ELF-1 (cell line): ENCODE data around the gene BRD9.
"Not testable (repeated sequence)": the region's sequence is repeated elsewhere in the genome, so short reads cannot be mapped to it uniquely, and the experiment has no call there.

Experiments
- DNase-seq: peaks from one replicate; pipeline ENCODE4 v3.0.0-alpha.2; 2016; ENCODE audit warnings: low read depth, low spot score

Gene BRD9

GRCh38 chr5:859798-860296 lies 32.8 kb downstream of the BRD9 start:
- DNase-seq, result no peak

GRCh38 chr5:859391-859790 lies 33.2 kb downstream of the BRD9 start:
- no peak for DNase-seq

DNA sequence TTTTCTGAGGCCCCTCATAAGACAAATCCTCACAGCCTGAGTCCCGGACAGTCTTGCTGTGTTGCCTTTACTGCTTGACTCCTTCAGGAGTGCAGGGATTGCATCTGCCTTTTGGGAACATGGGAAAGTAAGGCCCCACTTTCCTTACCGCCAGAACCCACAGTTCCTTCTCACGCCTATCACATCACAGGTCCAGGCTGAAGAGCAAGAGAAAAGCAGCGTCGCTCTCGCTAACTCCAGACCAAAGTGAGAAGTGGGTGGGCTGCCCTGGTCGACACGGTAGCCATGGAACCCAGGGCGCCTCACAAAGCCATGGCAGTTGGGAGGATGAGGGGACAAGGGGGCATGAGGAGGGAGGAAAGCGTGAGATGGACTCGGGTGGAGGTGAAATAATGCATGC lies 33.9 kb downstream of the BRD9 start:
- DNase-seq, result no peak

DNA sequence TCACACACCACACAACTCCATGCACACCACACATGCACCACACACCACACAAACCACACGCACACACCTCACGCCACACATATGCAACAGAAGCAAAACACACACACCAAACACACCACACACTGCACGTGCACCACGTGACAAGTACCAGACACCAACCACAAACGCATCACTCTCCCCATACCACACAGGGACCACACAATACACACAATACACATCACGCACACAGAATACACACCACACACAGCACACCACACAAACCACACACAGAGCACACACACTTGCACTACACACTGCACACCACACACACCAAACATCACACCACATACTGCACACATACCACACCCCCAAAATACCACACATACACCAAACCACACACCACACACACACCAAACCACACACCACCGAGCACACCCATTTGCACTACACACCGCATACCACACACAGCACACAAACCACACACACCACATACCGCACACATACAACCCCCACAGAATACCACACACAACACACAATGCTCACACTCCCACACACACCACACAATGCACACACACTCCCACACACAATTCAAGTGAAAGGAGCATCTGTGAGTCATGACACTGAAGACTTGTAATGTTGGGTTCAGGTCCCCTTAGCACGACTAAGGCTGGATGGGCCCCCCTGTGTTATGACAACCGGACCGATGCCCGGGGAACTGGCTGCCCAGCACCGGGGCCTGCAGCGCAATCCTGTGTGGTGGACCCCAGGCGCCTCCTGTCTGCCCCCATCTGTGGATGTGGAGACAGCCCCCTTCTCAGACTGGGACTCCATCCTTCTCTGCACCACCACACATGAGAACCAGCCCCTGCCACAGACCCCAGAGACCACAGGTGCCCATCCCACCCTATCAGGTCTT lies 35.8 kb downstream of the BRD9 start:
- no peak for DNase-seq

DNA sequence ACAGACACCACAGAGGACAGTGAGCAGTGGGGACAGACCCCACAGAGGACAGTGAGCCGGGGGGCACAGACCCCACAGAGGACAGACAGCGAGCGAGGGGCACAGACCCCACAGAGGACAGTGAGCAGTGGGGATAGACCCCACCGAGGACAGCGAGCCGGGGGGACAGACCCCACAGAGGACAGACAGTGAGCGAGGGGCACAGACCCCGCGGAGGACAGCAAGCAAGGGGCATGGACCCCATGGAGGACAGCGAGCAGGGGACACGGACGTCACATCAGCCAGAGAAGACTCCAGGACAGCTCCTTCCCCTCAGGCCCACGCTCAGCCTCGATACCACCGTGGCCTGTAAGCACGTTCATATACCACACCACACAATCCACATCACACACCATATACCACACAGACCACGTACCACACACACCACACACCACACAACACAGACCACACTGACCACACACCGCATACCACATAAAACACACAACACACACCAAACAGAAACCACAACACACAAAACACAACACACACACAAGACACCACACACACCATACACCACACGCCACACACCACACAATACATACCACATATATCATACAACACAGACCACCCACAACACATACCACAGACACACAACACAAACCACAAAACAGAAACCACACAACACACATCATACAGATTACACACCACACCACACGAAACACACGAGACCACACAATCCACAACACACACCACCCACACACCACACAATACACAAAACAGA lies 36.6 kb downstream of the BRD9 start:
- DNase-seq, result no peak

GRCh38 chr5:854966-855743 lies 37.4 kb downstream of the BRD9 start:
- no peak for DNase-seq

DNA sequence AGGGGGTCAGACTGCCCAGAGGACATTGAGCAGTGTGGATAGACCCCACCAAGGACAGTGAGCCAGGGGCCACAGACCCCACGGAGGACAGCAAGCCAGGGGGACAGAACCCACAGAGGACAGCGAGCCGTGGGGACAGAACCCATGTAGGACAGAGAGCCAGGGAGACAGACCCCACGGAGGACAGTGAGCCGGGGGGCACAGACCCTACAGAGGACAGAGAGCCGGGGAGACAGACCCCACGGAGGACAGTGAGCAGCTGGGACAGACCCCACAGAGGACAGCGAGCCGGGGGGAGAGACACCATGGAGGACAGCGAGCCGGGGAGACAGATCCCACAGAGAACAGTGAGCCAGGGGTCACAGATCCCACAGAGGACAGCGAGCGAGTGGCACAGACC lies 38.4 kb downstream of the BRD9 start:
- no peak for DNase-seq

GRCh38 chr5:853416-854090 lies 39.0 kb downstream of the BRD9 start:
- not testable (repeated sequence) for DNase-seq

DNA sequence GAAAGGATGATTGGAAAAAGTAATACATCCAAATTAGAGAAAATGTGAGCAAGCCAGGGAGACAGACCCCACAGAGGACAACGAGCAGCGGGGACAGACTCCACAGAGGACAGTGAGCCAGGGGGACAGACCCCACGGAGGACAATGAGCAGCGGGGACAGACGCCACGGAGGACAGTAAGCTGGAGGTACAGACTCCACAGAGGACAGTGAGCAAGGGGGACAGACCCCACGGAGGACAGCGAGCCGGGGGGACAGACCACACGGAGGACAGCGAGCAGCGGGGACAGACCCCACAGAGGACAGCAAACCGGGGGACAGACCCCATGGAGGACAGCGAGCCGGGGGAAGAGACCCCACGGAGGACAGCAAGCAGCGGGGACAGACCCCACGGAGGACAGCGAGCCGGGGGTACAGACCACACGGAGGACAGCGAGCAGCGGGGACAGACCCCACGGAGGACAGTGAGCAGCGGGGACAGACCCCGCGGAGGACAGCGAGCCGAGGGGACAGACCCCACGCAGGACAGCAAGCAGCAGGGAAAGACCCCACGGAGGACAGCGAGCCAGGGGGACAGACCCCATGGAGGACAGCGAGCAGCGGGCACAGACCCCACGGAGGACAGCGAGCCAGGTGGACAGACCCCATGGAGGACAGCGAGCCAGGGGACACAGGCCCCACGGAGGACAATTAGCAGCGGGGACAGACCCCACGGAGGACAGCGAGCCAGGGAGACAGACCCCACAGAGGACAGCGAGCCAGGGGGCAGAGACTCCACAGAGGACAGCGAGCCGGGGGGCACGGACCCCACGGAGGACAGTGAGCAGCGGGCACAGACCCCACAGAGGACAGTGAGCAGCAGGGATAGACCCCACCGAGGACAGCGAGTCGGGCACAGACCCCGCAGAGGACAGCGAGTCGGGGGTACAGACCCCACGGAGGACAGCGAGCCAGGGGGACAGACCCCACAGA lies 39.9 kb downstream of the BRD9 start:
- DNase-seq, result no peak

DNA sequence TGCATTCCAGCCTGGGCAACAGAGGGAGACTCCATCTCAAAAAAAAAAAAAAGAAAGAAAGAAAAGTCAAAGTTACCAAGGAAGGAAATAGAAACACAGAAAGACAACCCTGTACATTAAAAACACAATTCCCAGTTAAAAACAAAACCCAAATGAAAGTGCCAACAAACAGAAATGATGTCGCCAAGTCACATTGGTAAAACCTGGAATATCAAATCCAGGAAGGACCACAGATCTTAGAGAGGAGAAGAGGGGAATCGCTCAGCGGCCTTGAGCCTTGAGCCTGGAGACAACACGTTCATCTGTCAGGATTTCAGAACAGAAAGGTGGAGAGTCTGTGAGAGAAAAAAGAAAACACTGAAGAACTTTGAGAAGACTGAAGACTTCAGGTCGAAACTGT lies 40.6 kb downstream of the BRD9 start:
- no peak for DNase-seq

DNA sequence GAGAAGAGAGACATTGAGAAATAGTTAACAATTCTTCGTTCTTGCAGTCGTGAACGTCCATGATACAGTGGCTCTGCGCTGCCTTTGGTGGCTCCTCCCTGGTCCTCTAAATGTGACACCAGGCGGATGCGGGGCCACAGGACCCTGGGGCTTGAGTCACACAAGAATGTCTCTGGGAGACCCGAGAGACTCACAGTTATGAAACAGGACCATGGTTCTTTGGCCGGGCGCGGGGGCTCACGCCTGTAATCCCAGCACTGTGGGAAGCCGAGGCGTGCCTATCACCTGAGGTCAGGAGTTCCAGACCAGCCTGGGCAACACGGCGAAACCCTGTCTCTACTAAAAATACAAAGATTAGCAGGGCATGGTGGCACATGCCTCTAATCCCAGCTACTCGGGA lies 41.0 kb downstream of the BRD9 start:
- peak; percentile 28 for DNase-seq

DNA sequence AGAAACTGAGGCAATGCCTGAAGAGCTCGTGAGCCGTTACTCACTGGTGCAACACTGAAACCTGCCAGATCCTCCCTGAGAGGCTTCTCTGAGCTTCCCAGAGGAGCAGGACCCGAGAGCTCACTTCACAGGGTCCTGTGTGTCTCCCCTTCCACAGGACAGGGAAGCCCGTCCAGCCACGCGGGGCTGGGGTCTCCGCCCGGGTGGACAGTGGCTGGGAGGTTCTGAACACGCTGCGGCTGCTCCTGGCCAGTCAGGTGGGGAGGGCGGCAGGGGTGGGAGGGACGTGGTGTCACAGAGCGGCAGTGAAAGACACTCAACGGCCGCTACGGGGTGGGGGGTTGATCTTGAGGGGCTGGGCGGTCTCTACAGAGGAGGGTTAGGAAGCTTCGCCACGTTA lies 41.5 kb downstream of the BRD9 start:
- no peak for DNase-seq

DNA sequence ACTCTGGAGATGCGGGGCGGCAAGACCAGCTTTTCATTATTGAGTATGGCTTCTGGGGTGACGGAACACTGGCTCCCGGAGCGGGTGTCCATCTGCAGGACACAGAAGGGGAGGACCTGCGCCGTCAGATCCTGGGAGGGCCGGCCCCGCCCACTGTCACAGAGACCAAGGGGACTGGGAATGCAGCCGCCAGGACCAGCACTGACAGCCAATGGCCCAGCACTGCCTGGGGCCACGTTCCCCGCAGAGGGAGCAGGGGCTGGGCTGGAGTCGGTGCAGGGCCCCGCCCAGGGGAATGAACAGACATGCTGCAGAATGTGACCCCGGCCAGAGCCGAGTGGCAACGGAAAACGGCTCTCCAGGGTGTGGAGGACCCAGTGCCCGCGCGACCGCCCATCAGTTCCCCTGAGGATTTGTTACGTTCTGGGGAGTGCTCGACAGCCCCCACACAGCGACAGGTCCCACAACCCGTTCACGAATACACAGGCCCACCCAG lies 42.0 kb downstream of the BRD9 start, which contains the start of gene ZDHHC11:
TSS of gene ZDHHC11 (minus strand) at position 476 of the 496 bp plus-strand sequence. CDS start at position 92, 384 bp downstream.
- peak; percentile 96 for DNase-seq

DNA sequence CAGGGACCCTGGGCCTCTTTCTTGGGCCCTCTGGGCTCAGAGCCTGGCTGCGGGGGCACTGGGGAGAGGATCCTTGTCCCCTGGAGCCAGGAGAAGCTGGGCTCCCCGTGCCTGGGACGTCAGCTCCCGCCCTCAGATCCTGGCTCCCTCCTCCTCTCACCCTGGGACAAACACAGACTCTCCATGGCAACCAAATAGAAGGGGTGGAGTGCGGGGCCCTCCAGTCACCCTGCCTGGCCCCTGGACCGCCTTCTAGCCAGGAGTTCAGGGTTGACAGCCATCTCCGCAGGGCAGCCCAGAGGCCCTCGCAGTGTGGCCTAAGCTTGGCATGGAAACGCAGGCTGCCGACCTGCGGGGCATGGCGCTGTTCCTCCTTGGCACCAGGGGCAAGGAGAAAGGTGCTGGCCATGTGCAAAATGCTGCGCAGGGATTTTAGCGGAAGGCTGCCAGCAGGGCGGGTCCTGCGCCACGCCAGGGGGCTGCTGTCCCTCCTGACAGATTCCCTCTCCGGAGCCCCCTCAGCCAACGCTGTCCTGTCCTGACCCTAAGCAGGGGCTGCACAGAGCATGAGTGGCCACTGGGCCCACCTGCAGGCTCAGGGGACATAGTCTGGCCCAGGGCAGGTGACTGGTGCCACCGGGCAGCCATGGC lies 42.8 kb downstream of the BRD9 start:
- DNase-seq, result peak; percentile 30

GRCh38 chr5:848671-849111 lies 43.9 kb downstream of the BRD9 start:
- DNase-seq, result no peak

GRCh38 chr5:847736-848135 lies 44.9 kb downstream of the BRD9 start:
- not testable (repeated sequence) for DNase-seq

GRCh38 chr5:847212-847611 lies 45.4 kb downstream of the BRD9 start:
- not testable (repeated sequence) for DNase-seq

GRCh38 chr5:846602-847091 lies 46.0 kb downstream of the BRD9 start:
- not testable (repeated sequence) for DNase-seq
